OCI-LY1 (cell line): Measurements from ENCODE around the gene ARHGAP20.

ENCODE experiments used
- H2AFZ ChIP-seq: fragments of 200-600 bp; sonication (generic), shearing (Covaris generic); 2 replicates; pipeline ENCODE4 v1.6.0; 2014; ENCODE audit warnings: antibody characterized with exemption, mild to moderate bottlenecking, low read length
- H3F3A ChIP-seq: fragments of 200-600 bp; sonication (generic), shearing (Covaris generic); 2 replicates; pipeline ENCODE4 v1.6.0; 2014; ENCODE audit warnings: mild to moderate bottlenecking, antibody characterized with exemption, low read length, moderate library complexity; ENCODE audit not compliant: insufficient read depth
- H3K27ac ChIP-seq: fragments of 200-600 bp; sonication (generic); 2 replicates; pipeline ENCODE4 v1.5.1; 2014; ENCODE audit warnings: low read length, mixed run types, mild to moderate bottlenecking, low read depth; ENCODE audit not compliant: poor library complexity, severe bottlenecking
- H3K27me3 ChIP-seq: fragments of 200-600 bp; sonication (generic); 2 replicates; pipeline ENCODE4 v1.6.0; 2014; ENCODE audit warnings: antibody characterized with exemption, mild to moderate bottlenecking, low read length, moderate library complexity; ENCODE audit not compliant: insufficient read depth
- H3K36me3 ChIP-seq: fragments of 200-600 bp; sonication (generic); 2 replicates; pipeline ENCODE4 v1.6.1; 2014; ENCODE audit warnings: mild to moderate bottlenecking, antibody characterized with exemption, low read length, moderate library complexity, mixed read lengths; ENCODE audit not compliant: insufficient read depth
- H3K4me1 ChIP-seq: fragments of 200-600 bp; sonication (generic); 2 replicates; pipeline ENCODE4 v1.5.1; 2014; ENCODE audit warnings: mild to moderate bottlenecking, low read length, moderate library complexity; ENCODE audit not compliant: insufficient read depth, severe bottlenecking
- H3K4me2 ChIP-seq: fragments of 200-600 bp; sonication (generic), shearing (Covaris generic); 2 replicates; pipeline ENCODE4 v1.6.1; 2014; ENCODE audit warnings: low read length
- H3K4me3 ChIP-seq: fragments of 200-600 bp; sonication (generic); 2 replicates; pipeline ENCODE4 v1.5.1; 2014; ENCODE audit warnings: low read length, low read depth, mild to moderate bottlenecking, mixed read lengths; ENCODE audit not compliant: poor library complexity, severe bottlenecking
- H3K79me2 ChIP-seq: fragments of 200-600 bp; shearing (Covaris generic); 2 replicates; pipeline ENCODE4 v1.6.1; 2016; ENCODE audit warnings: mixed run types, low read length, mixed read lengths; ENCODE audit not compliant: insufficient read depth
- H3K9ac ChIP-seq: fragments of 200-600 bp; sonication (generic), shearing (Covaris generic); 2 replicates; pipeline ENCODE4 v1.6.1; 2014; ENCODE audit warnings: mild to moderate bottlenecking, low read length, mixed read lengths
- H3K9me2 ChIP-seq: fragments of 200-600 bp; sonication (generic), shearing (Covaris generic); 2 replicates; pipeline ENCODE4 v1.6.1; 2014; ENCODE audit warnings: low read depth, mild to moderate bottlenecking, low read length, mixed read lengths
- H3K9me3 ChIP-seq: fragments of 200-600 bp; shearing (Covaris generic); 2 replicates; pipeline ENCODE4 v1.6.1; 2014; ENCODE audit warnings: low read length, mixed read lengths
- H4K20me1 ChIP-seq: fragments of 200-600 bp; sonication (generic), shearing (Covaris generic); 2 replicates; pipeline ENCODE4 v1.6.0; 2016; ENCODE audit warnings: mild to moderate bottlenecking, low read length; ENCODE audit not compliant: insufficient read depth
- EZH2 ChIP-seq: fragments of 200-600 bp; sonication (generic), shearing (Covaris generic); IDR thresholded peaks from 2 replicates; pipeline ENCODE4 v1.8.0; 2017; ENCODE audit warnings: borderline replicate concordance, mixed run types, mild to moderate bottlenecking, antibody characterized with exemption, low read length, moderate library complexity, mixed read lengths
- TF ChIP-seq, protein P1 (sequence below): fragments of 200-600 bp; sonication (generic), shearing (Covaris generic); IDR thresholded peaks from 2 replicates; pipeline ENCODE4 v1.5.1; 2017; ENCODE audit warnings: mild to moderate bottlenecking, antibody characterized with exemption, low read length, moderate library complexity, mixed read lengths

Gene ARHGAP20

DNA sequence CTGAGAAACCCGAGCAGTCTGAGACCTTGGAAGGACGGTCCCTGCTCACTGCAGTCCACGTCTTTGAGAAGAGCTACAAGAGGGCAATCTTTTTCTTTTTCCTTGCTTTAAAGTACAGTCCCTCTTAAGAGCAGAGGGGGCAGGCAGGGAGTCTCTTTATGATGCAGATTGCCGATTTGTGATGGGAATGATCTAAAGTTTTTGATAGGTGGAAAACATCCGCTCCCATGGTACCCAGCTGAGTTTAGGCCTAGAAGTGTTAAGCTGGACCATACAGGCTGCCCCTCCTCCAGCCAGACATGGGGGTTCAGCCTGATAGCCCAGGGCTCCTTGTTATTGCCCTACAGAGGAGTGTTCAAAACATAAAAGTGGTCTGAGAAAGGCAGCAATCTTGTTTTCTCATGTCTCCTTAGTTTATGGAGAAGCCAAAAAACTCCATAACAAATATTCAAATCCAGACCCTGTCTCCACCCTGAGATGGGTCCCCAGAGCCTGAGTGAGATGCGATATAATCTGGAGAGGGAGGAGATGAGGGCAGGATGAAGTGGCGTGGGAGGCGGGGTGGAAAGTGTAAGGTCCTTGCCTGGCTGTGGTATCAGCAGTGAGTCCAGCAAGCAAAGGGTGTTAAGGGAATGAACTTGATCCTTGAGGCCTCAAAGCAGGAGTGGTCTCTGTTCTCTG is 147.4 kb downstream of the ARHGAP20 start:
- Histone ChIP-seq H3K9me3 (no peaks in the 10 kb centered on the region), H3K4me3 (no peak overlapping the region), H3K36me3 (no peaks in the 10 kb centered on the region), H3K79me2 (no peaks in the 10 kb centered on the region), H2AFZ (no peak overlapping the region), H3K27ac (no peak overlapping the region), H3F3A (no peaks in the 10 kb centered on the region), H3K9ac (no peak overlapping the region), H4K20me1 (no peaks in the 10 kb centered on the region), H3K4me1 (no peaks in the 10 kb centered on the region), H3K27me3 (no peaks in the 10 kb centered on the region), H3K9me2 (no peaks in the 10 kb centered on the region), H3K4me2 (no peak overlapping the region)
- TF ChIP-seq, protein P1, sequence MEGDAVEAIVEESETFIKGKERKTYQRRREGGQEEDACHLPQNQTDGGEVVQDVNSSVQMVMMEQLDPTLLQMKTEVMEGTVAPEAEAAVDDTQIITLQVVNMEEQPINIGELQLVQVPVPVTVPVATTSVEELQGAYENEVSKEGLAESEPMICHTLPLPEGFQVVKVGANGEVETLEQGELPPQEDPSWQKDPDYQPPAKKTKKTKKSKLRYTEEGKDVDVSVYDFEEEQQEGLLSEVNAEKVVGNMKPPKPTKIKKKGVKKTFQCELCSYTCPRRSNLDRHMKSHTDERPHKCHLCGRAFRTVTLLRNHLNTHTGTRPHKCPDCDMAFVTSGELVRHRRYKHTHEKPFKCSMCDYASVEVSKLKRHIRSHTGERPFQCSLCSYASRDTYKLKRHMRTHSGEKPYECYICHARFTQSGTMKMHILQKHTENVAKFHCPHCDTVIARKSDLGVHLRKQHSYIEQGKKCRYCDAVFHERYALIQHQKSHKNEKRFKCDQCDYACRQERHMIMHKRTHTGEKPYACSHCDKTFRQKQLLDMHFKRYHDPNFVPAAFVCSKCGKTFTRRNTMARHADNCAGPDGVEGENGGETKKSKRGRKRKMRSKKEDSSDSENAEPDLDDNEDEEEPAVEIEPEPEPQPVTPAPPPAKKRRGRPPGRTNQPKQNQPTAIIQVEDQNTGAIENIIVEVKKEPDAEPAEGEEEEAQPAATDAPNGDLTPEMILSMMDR: no peak
- no peak for TF ChIP-seq EZH2

DNA sequence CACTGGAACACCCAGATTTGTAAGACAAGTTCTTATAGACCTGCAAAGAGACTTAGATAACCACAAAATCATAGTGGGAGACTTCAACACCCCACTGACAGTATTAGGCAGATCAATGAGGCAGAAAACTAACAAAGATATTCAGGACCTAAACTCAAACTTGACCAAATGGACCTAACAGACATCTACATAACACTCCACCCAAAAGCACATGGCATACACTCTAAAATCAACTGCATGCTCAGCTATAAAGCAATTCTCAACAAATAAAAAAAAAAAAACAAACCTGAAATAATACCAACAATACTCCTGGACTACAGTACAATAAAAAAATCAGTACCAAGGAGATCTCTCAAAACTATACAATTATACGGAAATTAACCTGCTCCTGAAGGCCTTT is 167.5 kb downstream of the ARHGAP20 start:
- no peaks in the 10 kb centered on the region for H3K79me2 ChIP-seq
- H3K9me3 ChIP-seq: no peaks in the 10 kb centered on the region
- no peak overlapping the region for H3K27ac ChIP-seq
- no peaks in the 10 kb centered on the region for H3K4me1 ChIP-seq
- H3K9me2 ChIP-seq: no peaks in the 10 kb centered on the region
- H3K4me3 ChIP-seq: no peak overlapping the region
- H2AFZ ChIP-seq: no peak overlapping the region
- H3K27me3 ChIP-seq: no peaks in the 10 kb centered on the region
- H3K9ac ChIP-seq: no peak overlapping the region
- TF ChIP-seq, protein P1: no peak
- TF ChIP-seq EZH2: no peak
- no peak overlapping the region for H3K4me2 ChIP-seq
- no peaks in the 10 kb centered on the region for H3F3A ChIP-seq
- H4K20me1 ChIP-seq: no peaks in the 10 kb centered on the region
- no peaks in the 10 kb centered on the region for H3K36me3 ChIP-seq

DNA sequence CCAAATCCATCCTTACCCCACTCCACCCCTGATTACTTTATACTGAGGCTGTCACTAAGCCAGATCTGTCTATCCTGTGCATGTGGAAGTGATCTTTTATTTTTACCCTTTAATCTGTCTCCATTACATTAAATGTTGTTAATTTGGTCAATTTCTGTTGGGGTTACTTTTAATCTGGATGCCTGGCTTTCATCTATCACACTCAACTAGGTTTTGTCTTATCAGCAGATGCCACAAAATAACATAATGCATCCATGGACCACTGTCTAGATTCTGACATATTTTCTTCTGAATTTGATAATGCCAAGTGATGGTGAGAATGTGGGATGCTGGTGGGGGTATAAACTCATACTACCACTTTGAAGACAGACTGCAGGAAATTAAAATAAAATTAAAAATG is 174.1 kb downstream of the ARHGAP20 start:
- Histone ChIP-seq H3K27me3 (0 out of 2 replicates have a peak, but pooled peaks cover 3% of the 10 kb centered on the region), H3F3A (no peaks in the 10 kb centered on the region), H3K9me3 (no peaks in the 10 kb centered on the region), H3K4me2 (no peak overlapping the region), H3K36me3 (no peaks in the 10 kb centered on the region), H3K4me1 (no peaks in the 10 kb centered on the region), H3K9me2 (no peaks in the 10 kb centered on the region), H3K9ac (no peak overlapping the region), H3K27ac (no peak overlapping the region), H3K4me3 (no peak overlapping the region), H4K20me1 (no peaks in the 10 kb centered on the region), H3K79me2 (no peaks in the 10 kb centered on the region), H2AFZ (no peak overlapping the region)
- TF ChIP-seq EZH2: no peak
- TF ChIP-seq, protein P1: no peak
